MM.1S (cell line): ENCODE data around the gene PGM1.
A peak's percentile ranks its signal among the peaks of the same experiment; 100 is the strongest.
"Not testable (repeated sequence)": the region's sequence is repeated elsewhere in the genome, so short reads cannot be mapped to it uniquely, and the experiment has no call there.

Experiments
- DNase-seq: peaks from one replicate; pipeline ENCODE4 v3.0.0-alpha.2; 2015
- H2AFZ ChIP-seq: fragments of 300-600 bp; sonication (generic); 2 replicates; pipeline ENCODE4 v1.6.0; 2016; ENCODE audit warnings: antibody characterized with exemption, low read length
- H3F3A ChIP-seq: fragments of 300-600 bp; sonication (generic); 2 replicates; pipeline ENCODE4 v1.6.1; 2016; ENCODE audit warnings: mild to moderate bottlenecking, antibody characterized with exemption, low read length, moderate library complexity, mixed read lengths; ENCODE audit not compliant: insufficient read depth
- H3K27ac ChIP-seq: fragments of 300-600 bp; sonication (generic); 2 replicates; pipeline ENCODE4 v1.5.1; 2016; ENCODE audit warnings: mild to moderate bottlenecking, low read length
- H3K27me3 ChIP-seq: fragments of 300-600 bp; sonication (generic); replicated peaks from 2 replicates; pipeline ENCODE4 v1.6.0; 2016; ENCODE audit warnings: low read length; ENCODE audit not compliant: insufficient read depth
- H3K36me3 ChIP-seq: fragments of 300-600 bp; sonication (generic); replicated peaks from 2 replicates; pipeline ENCODE4 v1.6.1; 2016; ENCODE audit warnings: mild to moderate bottlenecking, low read length, mixed read lengths; ENCODE audit not compliant: insufficient read depth
- H3K4me1 ChIP-seq: fragments of 300-600 bp; sonication (generic); 2 replicates; pipeline ENCODE4 v1.6.1; 2016; ENCODE audit warnings: low read length, mixed read lengths
- H3K4me2 ChIP-seq: fragments of 300-600 bp; sonication (generic); 2 replicates; pipeline ENCODE4 v1.6.0; 2016; ENCODE audit warnings: low read depth, low read length
- H3K4me3 ChIP-seq: fragments of 300-600 bp; sonication (generic); 2 replicates; pipeline ENCODE4 v1.5.1; 2016; ENCODE audit warnings: low read length, mixed read lengths
- H3K79me2 ChIP-seq: fragments of 300-600 bp; sonication (generic); 2 replicates; pipeline ENCODE4 v1.6.1; 2016; ENCODE audit warnings: mixed run types, low read length, mixed read lengths
- H3K9ac ChIP-seq: fragments of 300-600 bp; sonication (generic); 2 replicates; pipeline ENCODE4 v1.6.1; 2016; ENCODE audit warnings: low read length, mixed read lengths
- H3K9me2 ChIP-seq: fragments of 300-600 bp; sonication (generic); replicated peaks from 2 replicates; pipeline ENCODE4 v1.6.1; 2016; ENCODE audit warnings: mild to moderate bottlenecking, low read length, mixed read lengths; ENCODE audit not compliant: insufficient read depth
- H3K9me3 ChIP-seq: fragments of 300-600 bp; sonication (generic); replicated peaks from 2 replicates; pipeline ENCODE4 v1.6.1; 2016; ENCODE audit warnings: mild to moderate bottlenecking, low read length, mixed read lengths; ENCODE audit not compliant: insufficient read depth
- H4K20me1 ChIP-seq: fragments of 300-600 bp; sonication (generic); 2 replicates; pipeline ENCODE4 v1.6.1; 2016; ENCODE audit warnings: mild to moderate bottlenecking, low read length, moderate library complexity, mixed read lengths; ENCODE audit not compliant: insufficient read depth
- CTCF ChIP-seq: fragments of 300-600 bp; sonication (generic); IDR thresholded peaks from 2 replicates; pipeline ENCODE4 v1.5.1; 2016; ENCODE audit warnings: antibody characterized with exemption, low read length, mixed read lengths
- EZH2 ChIP-seq: fragments of 300-600 bp; sonication (generic); optimal IDR thresholded peaks from 2 replicates; pipeline ENCODE3; 2017; ENCODE audit warnings: low read depth, mild to moderate bottlenecking, antibody characterized with exemption, low read length, mixed read lengths
- EZH2phosphoT487 ChIP-seq: fragments of 300-600 bp; sonication (generic); IDR thresholded peaks from 2 replicates; pipeline ENCODE4 v1.6.1; 2018; ENCODE audit warnings: antibody characterized with exemption, low read length

Gene PGM1

GRCh38 chr1:63575340-63575826 lies 17.8 kb upstream of the PGM1 start:
- TF ChIP-seq EZH2 (no peak), CTCF (peak; percentile 52)
- no peaks in the 10 kb centered on the region for H3F3A ChIP-seq
- no peaks in the 10 kb centered on the region for H3K4me1 ChIP-seq
- H3K9me3 ChIP-seq = no peaks in the 10 kb centered on the region
- H3K27ac ChIP-seq = no peak overlapping the region
- H3K4me2 ChIP-seq = no peak overlapping the region
- H3K4me3 ChIP-seq = no peak overlapping the region
- no peaks in the 10 kb centered on the region for H3K9me2 ChIP-seq
- no peaks in the 10 kb centered on the region for H3K79me2 ChIP-seq
- H3K36me3 ChIP-seq = no peaks in the 10 kb centered on the region
- no peaks in the 10 kb centered on the region for H4K20me1 ChIP-seq
- H3K9ac ChIP-seq = no peak overlapping the region
- H2AFZ ChIP-seq = no peak overlapping the region
- H3K27me3 ChIP-seq = no peaks in the 10 kb centered on the region
- peak; percentile 30 for DNase-seq

GRCh38 chr1:63586326-63586725 lies 6.9 kb upstream of the PGM1 start:
- not testable (repeated sequence) for H3K4me1 ChIP-seq, H2AFZ ChIP-seq, H3K9me2 ChIP-seq, H3K36me3 ChIP-seq, H3K9ac ChIP-seq, H3K27ac ChIP-seq, H3K4me2 ChIP-seq, H4K20me1 ChIP-seq, H3K27me3 ChIP-seq, H3K9me3 ChIP-seq, H3K4me3 ChIP-seq, H3F3A ChIP-seq, DNase-seq, H3K79me2 ChIP-seq

- Histone ChIP-seq H3K36me3 (no peaks in the 10 kb centered on the region), H3K79me2 (peaks cover 4% of the 10 kb centered on the region), H3K4me2 (no peak overlapping the region), H2AFZ (no peak overlapping the region), H3K27ac (no peak overlapping the region), H4K20me1 (no peaks in the 10 kb centered on the region), H3F3A (peaks cover 4% of the 10 kb centered on the region; the same call in 1 of the 2 replicates), H3K9me3 (no peaks in the 10 kb centered on the region), H3K4me1 (0 out of 2 replicates have a peak, but pooled peaks cover 4% of the 10 kb centered on the region), H3K27me3 (no peaks in the 10 kb centered on the region), H3K9ac (no peak overlapping the region), H3K9me2 (no peaks in the 10 kb centered on the region), H3K4me3 (no peak overlapping the region)
- no peak for TF ChIP-seq EZH2
- TF ChIP-seq EZH2phosphoT487 = no peak
- TF ChIP-seq CTCF = no peak
- no peak for DNase-seq
These were observed 3.0 kb upstream of the PGM1 start for GRCh38 chr1:63590166-63590560.

- H3K9me3 ChIP-seq = no peaks in the 10 kb centered on the region
- peak; percentile 70 for DNase-seq
- peak overlapping the region; percentile 84 for H2AFZ ChIP-seq
- H3K9me2 ChIP-seq = no peaks in the 10 kb centered on the region
- H4K20me1 ChIP-seq = no peaks in the 10 kb centered on the region
- peak overlapping the region; percentile 79 for H3K9ac ChIP-seq
- 0 out of 2 replicates have a peak, but pooled peaks cover 4% of the 10 kb centered on the region for H3K4me1 ChIP-seq
- peaks cover 4% of the 10 kb centered on the region; the same call in 1 of the 2 replicates for H3F3A ChIP-seq
- peaks cover 19% of the 10 kb centered on the region for H3K79me2 ChIP-seq
- H3K27ac ChIP-seq = peak overlapping the region; percentile 76; the same call in 1 of the 2 replicates
- H3K4me2 ChIP-seq = peak overlapping the region; percentile 79
- TF ChIP-seq EZH2phosphoT487 (no peak), CTCF (no peak), EZH2 (no peak)
- no peaks in the 10 kb centered on the region for H3K27me3 ChIP-seq
- peak overlapping the region; percentile 85 for H3K4me3 ChIP-seq
- H3K36me3 ChIP-seq = no peaks in the 10 kb centered on the region
These were observed 492 bp upstream of the PGM1 start for GRCh38 chr1:63592536-63593302.
